Stromal cell of bone marrow (primary cell): ENCODE results near the gene TNIP3.
A peak's percentile ranks its signal among the peaks of the same experiment; 100 is the strongest.

ENCODE experiments used
- DNase-seq: peaks from one replicate; pipeline ENCODE4 v3.0.0-alpha.2; 2012; ENCODE audit warnings: low read depth

The TNIP3 gene

DNA sequence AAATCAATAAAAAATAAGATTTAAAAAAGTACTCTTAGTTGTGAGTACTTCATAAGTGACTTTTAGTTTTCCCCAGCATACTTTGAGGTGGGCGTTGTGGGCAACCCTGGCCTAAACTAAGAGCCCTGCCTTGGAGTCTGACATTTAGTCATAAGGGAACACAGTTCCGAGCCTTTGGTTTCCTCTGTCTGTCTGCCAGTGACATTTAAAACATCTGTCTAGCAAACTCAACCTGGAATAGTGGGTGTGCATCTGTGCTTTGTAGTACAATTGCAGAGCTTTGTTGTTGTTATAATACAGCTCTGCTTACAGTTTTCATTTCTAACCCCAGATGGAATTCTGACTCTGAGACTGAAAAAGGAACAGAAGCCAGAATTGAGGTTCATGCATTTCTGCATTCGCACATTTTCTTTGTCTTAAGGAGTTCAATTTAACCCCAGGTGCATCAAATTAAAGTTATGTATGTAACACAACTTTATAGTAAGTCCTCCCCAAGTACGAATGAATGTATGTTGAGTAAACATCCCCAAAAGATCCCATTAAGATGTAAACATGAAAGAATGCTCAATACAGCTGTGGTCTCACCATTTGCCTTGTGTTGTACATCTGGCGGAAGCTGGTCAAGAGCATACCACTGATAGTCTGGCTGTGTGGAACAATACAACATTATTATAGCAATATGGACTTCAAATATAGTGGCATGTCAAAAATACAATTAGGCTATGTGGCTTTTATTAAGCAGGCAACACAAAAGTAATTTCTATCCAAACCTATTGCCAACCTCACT is 25.9 kb downstream of the TNIP3 start:
- no peak for DNase-seq

DNA sequence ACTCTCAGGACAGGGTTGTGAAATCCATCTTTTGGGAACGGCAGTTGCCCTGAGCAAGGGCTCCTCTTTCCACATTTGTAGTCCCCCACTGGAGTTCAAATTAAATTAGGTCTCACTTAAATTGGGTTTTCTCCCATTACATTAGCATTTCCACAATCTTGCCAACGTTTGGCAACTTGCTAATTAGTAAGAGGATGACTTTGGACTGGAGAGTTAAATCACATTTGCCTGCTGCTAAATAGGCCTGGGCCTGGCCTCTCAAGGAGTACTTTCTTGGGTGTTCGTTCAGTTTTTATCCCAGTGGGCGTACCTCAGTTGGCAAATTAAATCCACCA is 33.8 kb downstream of the TNIP3 start:
- no peak for DNase-seq

GRCh38 chr4:121129606-121130325 is 34.4 kb downstream of the TNIP3 start:
- DNase-seq: no peak

GRCh38 chr4:121127100-121127499 is 37.0 kb downstream of the TNIP3 start:
- DNase-seq: no peak

DNA sequence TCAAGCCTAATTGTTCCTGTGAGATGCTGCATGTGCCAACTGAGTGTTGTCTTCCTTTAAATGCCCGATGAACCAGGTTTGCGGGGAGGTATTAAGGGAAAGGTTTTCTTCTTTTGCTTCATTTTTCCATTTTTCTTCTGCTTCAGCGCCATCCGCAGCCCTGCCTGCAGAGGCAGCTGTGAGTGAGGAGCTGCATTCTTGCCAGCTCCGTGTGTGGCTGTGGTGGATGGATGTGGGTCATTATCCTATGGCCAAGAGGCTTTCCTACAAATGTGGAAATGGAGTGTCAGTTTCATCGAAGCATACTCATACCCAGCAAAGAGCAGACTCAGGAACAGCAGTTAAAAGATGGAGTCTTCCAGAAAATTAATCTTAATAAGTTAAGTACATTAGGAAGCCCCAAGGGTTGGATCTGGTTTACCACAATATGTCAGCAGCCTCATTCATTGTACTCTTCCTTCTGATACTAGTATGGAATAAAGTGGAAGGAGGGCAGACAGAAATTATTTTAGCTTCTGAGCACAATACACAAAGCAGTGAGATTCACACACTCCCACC is 37.6 kb downstream of the TNIP3 start:
- no peak for DNase-seq

- DNase-seq: no peak
Measured at GRCh38 chr4:121125498-121125885, 38.6 kb downstream of the TNIP3 start.

DNA sequence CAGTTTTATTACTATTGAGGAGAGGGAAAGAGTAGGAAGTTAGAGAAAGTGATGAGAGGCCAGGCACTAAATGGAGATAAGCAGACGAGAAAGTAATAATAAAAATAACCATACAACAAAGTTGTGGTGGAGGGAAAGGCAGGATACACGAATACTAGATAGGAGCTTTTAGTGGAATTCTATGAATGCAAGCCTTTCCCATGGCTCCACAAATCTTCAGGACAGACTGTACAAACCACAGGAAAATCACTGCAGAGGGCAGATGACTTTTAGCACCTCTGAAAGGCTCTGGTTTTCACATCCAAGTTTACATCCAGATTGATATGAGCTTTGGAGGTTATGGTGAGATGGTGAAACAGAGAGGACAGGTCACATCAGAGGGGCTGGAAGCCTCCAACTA is 41.5 kb downstream of the TNIP3 start:
- no peak for DNase-seq

DNA sequence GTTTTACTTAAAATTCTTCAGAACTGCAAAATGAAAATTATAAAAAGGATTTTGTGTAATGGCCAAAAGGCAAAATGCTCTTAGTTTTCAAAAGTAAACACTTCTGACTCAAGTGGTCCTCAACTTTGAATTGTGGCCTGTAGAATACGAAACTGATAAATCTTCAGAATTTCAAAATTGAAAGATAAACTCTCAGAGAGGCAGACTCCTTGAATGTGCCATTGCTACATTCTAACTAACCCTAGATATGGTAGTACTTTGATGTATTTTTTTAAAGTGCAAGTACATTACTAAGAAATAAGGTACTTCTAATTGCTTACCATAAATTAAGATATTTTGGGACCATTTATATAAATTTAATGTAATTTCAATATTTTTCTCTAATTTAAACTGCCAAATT is 44.4 kb downstream of the TNIP3 start:
- no peak for DNase-seq

DNA sequence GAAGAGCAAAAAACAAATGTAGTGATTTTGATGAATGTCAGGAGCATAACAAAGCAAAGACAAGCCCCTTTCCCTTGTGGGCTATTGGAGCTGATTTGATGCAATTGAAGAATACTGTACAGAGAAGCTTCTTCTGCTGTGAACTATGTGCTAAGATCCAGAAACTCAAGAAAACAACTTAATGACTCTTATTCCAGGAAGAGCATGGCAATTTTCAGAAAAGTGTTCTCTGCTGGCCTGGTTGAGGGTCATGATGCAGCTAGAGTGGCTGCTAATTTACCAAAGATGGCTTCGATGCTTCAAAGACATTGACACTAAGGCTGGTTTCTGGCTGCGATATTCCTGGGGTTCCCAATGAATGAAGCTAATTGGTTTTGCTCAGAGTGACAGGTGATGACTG is 45.8 kb downstream of the TNIP3 start:
- no peak for DNase-seq

DNA sequence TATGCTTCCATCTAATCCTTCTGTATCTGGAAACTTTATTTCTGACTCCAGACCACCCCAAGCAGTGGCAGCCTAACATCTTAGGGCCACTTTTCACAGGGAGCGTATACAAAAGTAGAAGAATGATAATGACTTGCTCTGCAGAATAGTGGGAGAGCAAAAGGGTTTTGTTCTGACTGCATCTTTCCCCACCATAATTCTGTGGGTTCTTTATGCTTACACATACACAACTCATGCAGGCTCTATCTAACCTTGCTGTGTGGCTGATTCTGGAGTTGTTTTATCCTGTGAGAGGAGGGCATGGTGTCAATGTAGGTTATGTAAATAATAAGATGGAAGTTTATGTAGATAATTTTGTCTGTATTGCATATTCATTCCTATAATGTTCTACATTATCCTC is 49.4 kb downstream of the TNIP3 start:
- DNase-seq: no peak

DNA sequence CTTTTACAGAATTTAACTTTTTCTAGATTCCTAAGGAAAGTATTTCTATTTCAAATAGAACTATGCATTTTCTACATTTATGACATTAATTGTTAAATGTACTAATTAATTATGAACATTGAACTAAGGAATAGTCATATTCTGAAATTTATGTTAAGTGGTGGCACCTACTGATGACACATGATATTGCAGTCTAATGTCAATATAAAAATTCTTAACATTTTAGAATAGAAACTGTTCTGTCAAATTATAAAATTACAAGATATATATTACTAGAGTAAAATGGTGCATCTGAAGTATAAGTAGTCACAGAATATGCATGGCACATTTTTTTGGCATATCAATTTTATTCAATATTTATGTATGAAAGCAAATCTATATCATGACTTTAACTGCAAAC is 51.6 kb downstream of the TNIP3 start:
- no peak for DNase-seq

DNA sequence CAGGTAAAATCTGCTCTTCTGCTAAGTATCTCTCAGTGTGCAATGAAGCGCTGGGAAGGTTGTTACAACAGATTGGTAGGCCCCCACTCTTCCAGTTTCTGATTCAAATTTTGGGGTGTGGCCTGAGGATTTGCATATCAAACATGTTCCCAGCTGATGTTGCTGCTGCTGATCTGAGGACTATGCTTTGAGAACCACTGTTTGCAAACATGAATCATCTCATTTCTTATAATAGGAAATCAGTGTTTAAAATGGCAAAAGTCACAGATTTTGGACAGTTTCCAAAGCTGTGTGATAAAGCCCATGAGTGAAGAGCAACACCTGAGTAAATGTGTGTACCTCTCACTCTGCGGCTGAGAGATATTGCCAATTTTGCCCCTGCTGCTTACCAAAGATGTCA is 55.6 kb downstream of the TNIP3 start:
- DNase-seq: no peak

GRCh38 chr4:121107507-121107906 is 56.6 kb downstream of the TNIP3 start:
- no peak for DNase-seq

GRCh38 chr4:121100093-121100775 is 63.9 kb downstream of the TNIP3 start:
- no peak for DNase-seq

DNA sequence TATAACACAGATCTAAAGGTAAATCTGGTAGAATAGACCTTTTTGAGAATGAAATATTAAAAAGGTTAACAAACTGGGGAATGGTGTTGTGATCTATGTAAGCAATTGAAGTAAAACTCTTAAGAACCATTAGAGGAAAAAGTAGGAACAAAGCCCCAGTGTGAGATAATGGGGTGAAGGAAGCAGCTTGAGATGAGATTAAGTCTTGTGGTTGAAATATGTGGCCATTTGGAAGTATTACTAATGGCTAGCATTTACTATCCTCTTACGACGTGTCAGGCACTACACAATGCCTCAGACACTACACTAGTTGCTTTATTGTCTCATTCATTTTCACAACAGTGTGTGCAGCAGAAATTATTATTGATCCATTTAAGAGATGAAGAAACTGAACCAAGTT is 65.9 kb downstream of the TNIP3 start:
- DNase-seq: no peak

- peak; percentile 28 for DNase-seq
Measured at GRCh38 chr4:121096629-121097028, 67.5 kb downstream of the TNIP3 start.

DNA sequence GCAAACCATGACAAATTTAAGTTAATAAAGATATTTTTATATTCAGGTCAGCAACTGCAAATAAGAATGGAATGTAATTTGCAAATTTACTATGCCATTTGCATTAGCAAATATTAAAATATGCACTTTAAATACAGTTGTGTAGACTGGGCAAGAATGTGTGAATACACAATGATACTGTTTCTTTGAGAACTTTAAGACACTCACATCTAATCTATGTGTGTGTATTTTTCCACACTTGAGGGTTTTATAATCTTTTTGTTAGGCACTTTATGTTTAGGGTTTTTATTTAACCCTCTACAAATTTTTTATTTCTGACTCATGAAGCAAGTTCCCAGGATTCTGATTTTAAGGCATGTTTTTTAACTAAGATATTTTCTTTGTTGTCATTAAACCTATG is 67.9 kb downstream of the TNIP3 start:
- DNase-seq: no peak

- no peak for DNase-seq
Measured at GRCh38 chr4:121094297-121094966, 69.7 kb downstream of the TNIP3 start.

DNA sequence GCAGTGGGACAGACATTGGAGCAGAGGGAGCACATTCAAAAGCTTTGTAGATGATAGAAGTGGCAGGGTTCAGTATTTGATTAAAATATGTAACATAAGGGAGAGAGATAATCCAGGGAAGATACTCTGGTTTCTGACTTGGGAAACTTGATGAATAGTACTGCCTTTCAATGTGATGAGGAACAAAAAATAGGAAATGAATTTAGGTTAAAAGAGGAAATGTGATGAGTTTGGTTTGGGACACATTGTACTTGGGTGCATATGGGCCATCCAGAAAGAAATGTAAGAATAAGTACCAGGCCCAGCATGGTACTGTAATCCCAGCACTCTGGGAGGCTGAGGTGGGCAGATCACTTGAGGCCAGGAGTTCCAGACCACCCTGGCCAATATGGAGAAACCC is 70.9 kb downstream of the TNIP3 start:
- no peak for DNase-seq

DNA sequence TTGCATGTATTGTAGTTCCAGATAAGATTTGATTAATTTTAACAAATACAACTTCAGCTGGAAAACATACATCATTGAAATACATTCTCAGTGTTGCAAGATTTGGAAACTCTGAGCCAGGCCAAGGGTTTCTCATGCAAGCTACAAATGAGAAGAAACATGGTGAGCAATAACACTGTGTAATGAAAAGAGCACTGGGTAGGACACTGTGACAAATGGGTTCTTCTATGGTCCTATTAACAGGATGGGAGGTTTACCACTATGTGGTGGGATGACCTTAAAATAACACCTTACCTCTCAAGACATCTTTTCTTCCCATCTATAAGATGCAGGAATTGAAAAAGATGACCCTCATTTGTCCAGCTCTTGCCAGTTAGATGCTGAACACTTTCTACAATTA is 72.2 kb downstream of the TNIP3 start:
- no peak for DNase-seq

- DNase-seq: no peak
Measured at GRCh38 chr4:121088867-121089266, 75.3 kb downstream of the TNIP3 start.
